Body of pancreas (tissue), 4 donors: ENCODE results near the gene MAGOH.

Experiments used
- POLR2A ChIP-seq, 3 donors: fragments of 450-650 bp; IDR thresholded peaks; one replicate each; pipeline ENCODE4 v1.6.1; 2016; ENCODE audit warnings: antibody characterized with exemption in 3 of 3, mild to moderate bottlenecking in 2 of 3
- TF ChIP-seq, protein P1 (sequence below), 7 experiments: fragments of 450-650 bp in 4 of 7; fragments of 200-600 bp in 3 of 7; sonication (generic) in 3 of 7; IDR thresholded peaks; one replicate each; pipeline ENCODE4 v1.5.1; 2016 to 2019; ENCODE audit warnings: antibody characterized with exemption in 7 of 7

DNA sequence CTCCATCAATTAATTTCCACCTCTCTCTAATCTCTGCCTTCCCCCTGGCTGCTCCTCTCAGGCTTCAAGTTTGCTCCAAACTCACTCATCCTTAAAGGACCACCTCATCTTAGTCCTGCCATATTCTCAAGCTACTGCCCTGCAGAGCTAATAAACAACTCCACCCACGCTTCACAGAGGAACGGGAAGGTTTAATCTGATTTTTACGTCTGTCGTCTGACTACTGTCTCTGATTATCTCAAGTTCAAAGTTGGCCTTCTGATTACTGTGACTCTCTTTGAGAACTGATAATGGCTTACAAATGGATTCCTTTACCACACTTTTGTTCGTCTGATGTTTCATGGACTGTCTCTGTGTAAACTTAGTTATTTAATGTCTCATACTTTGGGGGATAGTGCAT lies 49.3 kb downstream of the MAGOH start:
- TF ChIP-seq, protein P1, sequence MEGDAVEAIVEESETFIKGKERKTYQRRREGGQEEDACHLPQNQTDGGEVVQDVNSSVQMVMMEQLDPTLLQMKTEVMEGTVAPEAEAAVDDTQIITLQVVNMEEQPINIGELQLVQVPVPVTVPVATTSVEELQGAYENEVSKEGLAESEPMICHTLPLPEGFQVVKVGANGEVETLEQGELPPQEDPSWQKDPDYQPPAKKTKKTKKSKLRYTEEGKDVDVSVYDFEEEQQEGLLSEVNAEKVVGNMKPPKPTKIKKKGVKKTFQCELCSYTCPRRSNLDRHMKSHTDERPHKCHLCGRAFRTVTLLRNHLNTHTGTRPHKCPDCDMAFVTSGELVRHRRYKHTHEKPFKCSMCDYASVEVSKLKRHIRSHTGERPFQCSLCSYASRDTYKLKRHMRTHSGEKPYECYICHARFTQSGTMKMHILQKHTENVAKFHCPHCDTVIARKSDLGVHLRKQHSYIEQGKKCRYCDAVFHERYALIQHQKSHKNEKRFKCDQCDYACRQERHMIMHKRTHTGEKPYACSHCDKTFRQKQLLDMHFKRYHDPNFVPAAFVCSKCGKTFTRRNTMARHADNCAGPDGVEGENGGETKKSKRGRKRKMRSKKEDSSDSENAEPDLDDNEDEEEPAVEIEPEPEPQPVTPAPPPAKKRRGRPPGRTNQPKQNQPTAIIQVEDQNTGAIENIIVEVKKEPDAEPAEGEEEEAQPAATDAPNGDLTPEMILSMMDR (IDR thresholded peaks at IDR 0.05), result no peak
- no peak for TF ChIP-seq POLR2A (IDR thresholded peaks at IDR 0.05)
